ENCODE results near the gene OSTM1.

GRCh38 chr6:108106261-108106660 is 31.7 kb upstream of the OSTM1 start:
- TF ChIP-seq EZH2 (IDR thresholded peaks at IDR 0.05; ENCODE audit: insufficient read depth, poor library complexity, severe bottlenecking) (no peak), EZH2phosphoT487 (IDR thresholded peaks at IDR 0.05; ENCODE audit: insufficient read depth, low read depth) (no peak)

All from GM23248 (cell line).